SK-N-SH (cell line): ENCODE measurements around the gene ZNF700. TPM values are rescaled to one million over a fixed set of nuclear protein-coding genes. Genes with fewer than 3 reads are reported as not detected.
"Not testable (repeated sequence)": the region's sequence is repeated elsewhere in the genome, so short reads cannot be mapped to it uniquely, and the experiment has no call there.

ENCODE experiments used
- CTCF ChIA-PET: fragments of 300-600, 350-600 bp; formaldehyde crosslinking; extraction: SDS; loops from one replicate; lab custom pipeline; 2021; lab: Yijun Ruan, JAX
- POLR2A ChIA-PET: fragments of 350-600 bp; sonication (Branson Sonifier 250); formaldehyde crosslinking; extraction: SDS; loops from one replicate; lab custom pipeline; 2020; ENCODE audit warnings: antibody characterized with exemption, inconsistent platforms; lab: Yijun Ruan, JAX
- DNase-seq: peaks from one replicate; pipeline ENCODE4 v3.0.0; 2012
- H2AFZ ChIP-seq: fragments of 200-600 bp; sonication (generic); 2 replicates; pipeline ENCODE4 v1.8.1; 2016; ENCODE audit warnings: antibody characterized with exemption, mild to moderate bottlenecking, low read depth
- H3F3A ChIP-seq: fragments of 200-600 bp; sonication (generic); replicated peaks from 2 replicates; pipeline ENCODE3; 2016; ENCODE audit warnings: antibody characterized with exemption, mild to moderate bottlenecking; ENCODE audit not compliant: insufficient read depth
- H3K27ac ChIP-seq, 2 experiments: fragments of 200-500 bp in 1 of 2; fragments of 200-600 bp in 1 of 2; sonication (Bioruptor generic) in 1 of 2; sonication (generic), shearing (Covaris generic) in 1 of 2; 2 replicates each; pipeline versions ENCODE4 v1.5.1 to v1.6.1; 2014 to 2016; ENCODE audit warnings: low read depth in 2 of 2, inconsistent platforms in 1 of 2, low read length in 1 of 2, mild to moderate bottlenecking in 1 of 2, mixed read lengths in 1 of 2
- H3K27me3 ChIP-seq: fragments of 200-600 bp; sonication (generic), shearing (Covaris generic); 2 replicates; pipeline ENCODE4 v1.6.1; 2016; ENCODE audit warnings: mixed run types; ENCODE audit not compliant: insufficient read depth
- H3K36me3 ChIP-seq, 2 experiments: fragments of 200-500 bp in 1 of 2; fragments of 200-600 bp in 1 of 2; sonication (Bioruptor generic) in 1 of 2; sonication (generic) in 1 of 2; replicated peaks in 1 of 2; 2 replicates each; pipeline versions ENCODE3 to v1.5.1; 2014 to 2016; ENCODE audit warnings: low read length in 1 of 2, mild to moderate bottlenecking in 1 of 2; ENCODE audit not compliant: insufficient read depth in 2 of 2, control insufficient read depth in 1 of 2
- H3K4me1 ChIP-seq, 2 experiments: fragments of 200-500 bp in 1 of 2; fragments of 200-600 bp in 1 of 2; sonication (Bioruptor generic) in 1 of 2; sonication (generic), shearing (Covaris generic) in 1 of 2; 2 replicates each; pipeline versions ENCODE4 v1.5.1 to v1.6.1; 2014 to 2016; ENCODE audit warnings: low read depth in 1 of 2, low read length in 1 of 2, mixed run types in 1 of 2; ENCODE audit not compliant: insufficient read depth in 2 of 2, control insufficient read depth in 1 of 2
- H3K4me2 ChIP-seq: fragments of 200-600 bp; sonication (generic), shearing (Covaris generic); 2 replicates; pipeline ENCODE4 v1.6.1; 2017; ENCODE audit warnings: mixed run types
- H3K4me3 ChIP-seq, 2 experiments: fragments of 200-500 bp in 1 of 2; fragments of 200-600 bp in 1 of 2; sonication (Bioruptor generic) in 1 of 2; sonication (generic), shearing (Covaris generic) in 1 of 2; 2 replicates each; pipeline versions ENCODE4 v1.5.1 to v1.8.1; 2014 to 2016; ENCODE audit warnings: low read depth in 2 of 2, inconsistent platforms in 1 of 2, low read length in 1 of 2, mild to moderate bottlenecking in 1 of 2, mixed read lengths in 1 of 2, moderate library complexity in 1 of 2
- H3K79me2 ChIP-seq: fragments of 200-600 bp; sonication (generic); 2 replicates; pipeline ENCODE4 v1.8.1; 2017; ENCODE audit warnings: mild to moderate bottlenecking; ENCODE audit not compliant: insufficient read depth
- H3K9ac ChIP-seq: fragments of 200-600 bp; sonication (generic); 2 replicates; pipeline ENCODE4 v1.6.1; 2017; ENCODE audit warnings: mixed run types
- H3K9me2 ChIP-seq: fragments of 200-600 bp; sonication (generic); 2 replicates; pipeline ENCODE4 v1.6.1; 2017; ENCODE audit warnings: mixed run types
- H3K9me3 ChIP-seq: fragments of 200-600 bp; sonication (generic); 2 replicates; pipeline ENCODE4 v1.6.1; 2017; ENCODE audit warnings: mixed run types, mild to moderate bottlenecking, moderate library complexity
- H4K20me1 ChIP-seq: fragments of 200-600 bp; sonication (generic); 2 replicates; pipeline ENCODE4 v1.6.1; 2017; ENCODE audit warnings: mild to moderate bottlenecking, mixed run types; ENCODE audit not compliant: insufficient read depth
- CTCF ChIP-seq: fragments of 200-600 bp; sonication (generic); IDR thresholded peaks from 2 replicates; pipeline ENCODE4 v1.6.1; 2017; ENCODE audit warnings: antibody characterized with exemption, mild to moderate bottlenecking, moderate library complexity
- EP300 ChIP-seq, 2 experiments: IDR thresholded peaks; 2 replicates each; pipeline versions ENCODE4 v1.4.0 to v1.6.1; 2012; ENCODE audit warnings: borderline replicate concordance in 1 of 2, low read depth in 1 of 2, low read length in 1 of 2
- EZH2phosphoT487 ChIP-seq: fragments of 200-600 bp; sonication (generic); IDR thresholded peaks from 2 replicates; pipeline ENCODE4 v1.6.1; 2017; ENCODE audit warnings: low read depth, mixed run types, mild to moderate bottlenecking, antibody characterized with exemption, moderate library complexity, borderline replicate concordance
- FOSL2 ChIP-seq: IDR thresholded peaks from 2 replicates; pipeline ENCODE4 v1.4.0; 2012; ENCODE audit warnings: low read depth, mild to moderate bottlenecking, moderate library complexity, borderline replicate concordance
- FOXJ3 ChIP-seq: sonication (generic); formaldehyde crosslinking; IDR thresholded peaks from 2 replicates; pipeline ENCODE4 v1.5.1; 2020; ENCODE audit warnings: mild to moderate bottlenecking, missing genetic modification reagents
- JUND ChIP-seq: IDR thresholded peaks from 2 replicates; pipeline ENCODE4 v1.4.0; 2012
- MAX ChIP-seq: IDR thresholded peaks from 2 replicates; pipeline ENCODE4 v1.4.0; 2012; ENCODE audit warnings: low read depth
- MEF2A ChIP-seq: IDR thresholded peaks from 2 replicates; pipeline ENCODE4 v1.4.0; 2012; ENCODE audit warnings: low read depth, borderline replicate concordance
- RAD21 ChIP-seq: IDR thresholded peaks from 2 replicates; pipeline ENCODE4 v1.6.1; 2012; ENCODE audit warnings: mild to moderate bottlenecking, low read length
- REST ChIP-seq: IDR thresholded peaks from 2 replicates; pipeline ENCODE4 v1.6.1; 2012; ENCODE audit warnings: mild to moderate bottlenecking, low read depth, low read length, moderate library complexity
- TAF1 ChIP-seq: IDR thresholded peaks from 2 replicates; pipeline ENCODE4 v1.6.1; 2012; ENCODE audit warnings: low read depth, mild to moderate bottlenecking, low read length, moderate library complexity, borderline replicate concordance
- TEAD4 ChIP-seq: IDR thresholded peaks from 2 replicates; pipeline ENCODE4 v1.4.0; 2012; ENCODE audit warnings: mild to moderate bottlenecking, borderline replicate concordance; ENCODE audit not compliant: insufficient read depth
- USF2 ChIP-seq: fragments of 150-350 bp; IDR thresholded peaks from 2 replicates; pipeline ENCODE4 v1.6.1; 2017; ENCODE audit warnings: antibody characterized with exemption, low read length, low read depth, borderline replicate concordance
- ZBTB33 ChIP-seq: IDR thresholded peaks from 2 replicates; pipeline ENCODE4 v1.4.0; 2012; ENCODE audit warnings: low read depth, borderline replicate concordance
- WGBS: methylation state at CpG from one replicate; pipeline ENCODE4 v1.1.6; 2017; ENCODE audit warnings: low lambda C conversion rate; 5-methylcytosine and 5-hydroxymethylcytosine counted together
- polyA plus RNA-seq, 3 experiments: library from polyadenylated mRNA; depleted of rRNA; stranded (reverse); fragments of >200 nt; gene quantifications; 2 replicates each; pipeline ENCODE4 v1.2.3, GENCODE V29; 2012

The ZNF700 gene
- polyA plus RNA-seq, 1 of the 3 experiments (the other 2 are of a cell fraction) = 3.5 TPM

GRCh38 chr19:11887611-11888531, 37.0 kb upstream of the ZNF700 start, which contains the start of gene ZNF69 (continued):
- TF ChIP-seq TAF1 (0 out of 2 replicates have a peak, but pooled peaks have one; percentile 13), REST (no peak), RAD21 (0 out of 2 replicates have a peak, but pooled peaks have one; percentile 7), JUND (no peak), MAX (no peak; the same call in 1 of the 2 replicates), EP300 (IDR thresholded peaks at IDR 0.05; ENCODE audit: borderline replicate concordance in 1 of 2, low read depth in 1 of 2, low read length in 1 of 2) (no peak), TEAD4 (no peak), FOSL2 (no peak)

- H4K20me1 ChIP-seq, H3K9me3 ChIP-seq, H3K9me2 ChIP-seq, POLR2A ChIA-PET, H3K79me2 ChIP-seq, CTCF ChIA-PET, H3K9ac ChIP-seq, H3K4me2 ChIP-seq, H3K4me3 ChIP-seq, H2AFZ ChIP-seq, H3K4me1 ChIP-seq, H3K27ac ChIP-seq, DNase-seq, H3K36me3 ChIP-seq, H3F3A ChIP-seq, H3K27me3 ChIP-seq: not testable (repeated sequence)
- 68% methylated on average over 6 of the region's 6 CpGs for WGBS
These were observed 35.0 kb upstream of the ZNF700 start for GRCh38 chr19:11889901-11890300.

- CTCF ChIA-PET = interaction anchor here (1.4 kb wide), 1 partner anchor 250 kb away, joined by 6 read pairs; the partner anchor contains the start of gene ZNF20
- no peak for TF ChIP-seq USF2
- no peak for TF ChIP-seq MEF2A
- TF ChIP-seq CTCF = no peak
- TF ChIP-seq ZBTB33 = no peak
- TF ChIP-seq FOXJ3 = no peak
- no peak for TF ChIP-seq JUND
- no peak for TF ChIP-seq EZH2phosphoT487
These were observed 34.3 kb upstream of the ZNF700 start for GRCh38 chr19:11890634-11891033.

More at GRCh38 chr19:11890634-11891033, 34.3 kb upstream of the ZNF700 start:
- no peak for DNase-seq
- POLR2A ChIA-PET = no interaction called here
- no peak overlapping the region for H3K4me3 ChIP-seq
- H3K9me3 ChIP-seq = no peaks in the 10 kb centered on the region
- H3K79me2 ChIP-seq = 0 out of 2 replicates have a peak, but pooled peaks cover 3% of the 10 kb centered on the region
- WGBS = 52% methylated on average over 5 of the region's 5 CpGs
- no peaks in the 10 kb centered on the region for H3K27me3 ChIP-seq
- H3K4me1 ChIP-seq = peaks cover 0 to 3% of the 10 kb centered on the region in 2 experiments; a peak in 1 of 4 replicates
- no peaks in the 10 kb centered on the region for H3K36me3 ChIP-seq
- no peaks in the 10 kb centered on the region for H4K20me1 ChIP-seq
- no peak overlapping the region for H3K9ac ChIP-seq
- no peaks in the 10 kb centered on the region for H3F3A ChIP-seq
- no peak overlapping the region for H3K4me2 ChIP-seq
- no peak overlapping the region for H2AFZ ChIP-seq
- H3K27ac ChIP-seq = no peak overlapping the region
- no peaks in the 10 kb centered on the region for H3K9me2 ChIP-seq
